Testis (tissue), 3 donors: ENCODE results near the gene CHD2. TPM values are rescaled to one million over a fixed set of nuclear protein-coding genes. Genes with fewer than 3 reads are reported as not detected.

Experiments used
- DNase-seq: peaks from one replicate; pipeline ENCODE4 v3.0.0-alpha.2; 2019
- H3K27ac ChIP-seq, 2 donors: fragments of 200-600 bp; sonication (generic); one replicate each; pipeline ENCODE4 v1.5.1; 2019
- H3K27me3 ChIP-seq: fragments of 200-600 bp; sonication (generic); one replicate; pipeline ENCODE4 v1.5.1; 2019
- H3K36me3 ChIP-seq: fragments of 200-600 bp; sonication (generic); one replicate; pipeline ENCODE4 v1.5.1; 2017; ENCODE audit warnings: low read depth; ENCODE audit errors: missing control alignments
- H3K4me1 ChIP-seq: fragments of 200-600 bp; sonication (generic); one replicate; pipeline ENCODE4 v1.5.1; 2019
- H3K4me3 ChIP-seq, 2 donors: fragments of 200-600 bp; sonication (generic); one replicate each; pipeline ENCODE4 v1.5.1; 2017 to 2019
- H3K9me3 ChIP-seq: fragments of 200-600 bp; sonication (generic); one replicate; pipeline ENCODE4 v1.5.1; 2017
- CTCF ChIP-seq, 3 experiments: fragments of 450-650 bp in 2 of 3; fragments of 200-600 bp in 1 of 3; sonication (generic) in 1 of 3; IDR thresholded peaks; one replicate each; pipeline ENCODE4 v1.5.1; 2016 to 2019; ENCODE audit warnings: antibody characterized with exemption in 3 of 3, mild to moderate bottlenecking in 2 of 3, moderate library complexity in 1 of 3
- POLR2A ChIP-seq: fragments of 450-650 bp; IDR thresholded peaks from one replicate; pipeline ENCODE4 v1.6.1; 2017; ENCODE audit warnings: antibody characterized with exemption, mild to moderate bottlenecking, moderate library complexity
- WGBS, 2 donors: methylation state at CpG; one replicate each; pipeline ENCODE4 v1.1.5; 2018; 5-methylcytosine and 5-hydroxymethylcytosine counted together
- intact Hi-C: fragments of 100-400 bp; cut with DNase I; formaldehyde crosslinking; loops from one replicate; pipeline ENCODE4 v1.15.1; 2023; ENCODE audit warnings: low total_unique reads
- polyA plus RNA-seq: library from polyadenylated mRNA; stranded (reverse); fragments of 350-450 nt; fragmentation: Illumina TruSeq; extraction: RNeasy Lipid Tissue Mini Kit (QIAGEN cat#74804); gene quantifications from one replicate; pipeline ENCODE4 v1.2.3, GENCODE V29; 2014; ENCODE audit warnings: low read depth, low replicate concordance; ENCODE audit not compliant: insufficient read depth
- total RNA-seq, 2 donors: library from RNA; depleted of rRNA; stranded (reverse); fragments of >200 nt; gene quantifications; one replicate each; pipeline ENCODE4 v1.2.3, GENCODE V29; 2016

Gene CHD2
- total and polyA plus RNA-seq, 3 donors from 2014 or later: 64.5 to 129 (median 113) TPM

GRCh38 chr15:92893200-92893599 is 6.9 kb upstream of the CHD2 start:
- Histone ChIP-seq H3K9me3 (no peaks in the 10 kb centered on the region), H3K4me1 (no peaks in the 10 kb centered on the region), H3K27ac (no peak overlapping the region), H3K36me3 (peaks cover 4% of the 10 kb centered on the region), H3K4me3 (no peak overlapping the region), H3K27me3 (no peaks in the 10 kb centered on the region)
- no peak for TF ChIP-seq POLR2A
- 46 to 97% methylated on average over 2 of the region's 2 CpGs for WGBS, 2 donors
- intact Hi-C loops: no loop called here
- no peak for DNase-seq

GRCh38 chr15:92896561-92896960 is 3.6 kb upstream of the CHD2 start:
- Histone ChIP-seq H3K27me3 (no peaks in the 10 kb centered on the region), H3K27ac (peak overlapping the region in 1 of 2 donors; percentile 5), H3K4me3 (no peak overlapping the region), H3K9me3 (no peaks in the 10 kb centered on the region), H3K4me1 (no peaks in the 10 kb centered on the region), H3K36me3 (no peaks in the 10 kb centered on the region)
- no peak for DNase-seq
- intact Hi-C loops: no loop called here
- TF ChIP-seq POLR2A (no peak), CTCF (IDR thresholded peaks at IDR 0.05) (no peak)

GRCh38 chr15:92897620-92898019 is 2.5 kb upstream of the CHD2 start:
- Histone ChIP-seq H3K9me3 (no peaks in the 10 kb centered on the region), H3K4me3 (no peak overlapping the region), H3K27me3 (no peaks in the 10 kb centered on the region), H3K4me1 (peaks cover 3% of the 10 kb centered on the region), H3K27ac (peak overlapping the region in 1 of 2 donors; percentile 5), H3K36me3 (no peaks in the 10 kb centered on the region)
- DNase-seq: no peak
- TF ChIP-seq CTCF (IDR thresholded peaks at IDR 0.05): no peak
- no peak for TF ChIP-seq POLR2A
- WGBS, 2 donors: 48 to 54% methylated on average over 1 of the region's 1 CpG
- intact Hi-C loops: no loop called here

- no peak for DNase-seq
- Histone ChIP-seq H3K36me3 (no peaks in the 10 kb centered on the region), H3K27ac (peak overlapping the region; percentile 91 to 98), H3K9me3 (no peaks in the 10 kb centered on the region), H3K4me3 (no peak overlapping the region), H3K4me1 (peaks cover 10% of the 10 kb centered on the region), H3K27me3 (no peaks in the 10 kb centered on the region)
- 83 to 89% methylated on average over 5 of the region's 5 CpGs for WGBS, 2 donors
- no peak for TF ChIP-seq CTCF (IDR thresholded peaks at IDR 0.05)
- no peak for TF ChIP-seq POLR2A
- intact Hi-C loops: no loop called here
Measured at GRCh38 chr15:92898988-92899582, 1.0 kb upstream of the CHD2 start.

- Histone ChIP-seq H3K4me1 (peaks cover 10% of the 10 kb centered on the region), H3K4me3 (peak overlapping the region in 1 of 2 donors; percentile 63), H3K27me3 (no peaks in the 10 kb centered on the region), H3K27ac (peak overlapping the region; percentile 91 to 98), H3K36me3 (no peaks in the 10 kb centered on the region), H3K9me3 (no peaks in the 10 kb centered on the region)
- TF ChIP-seq CTCF (IDR thresholded peaks at IDR 0.05) (no peak), POLR2A (no peak)
- DNase-seq: no peak
- intact Hi-C loops: no loop called here
- 71 to 72% methylated on average over 1 of the region's 1 CpG for WGBS, 2 donors
Measured at GRCh38 chr15:92899601-92899947, 550 bp upstream of the CHD2 start.
